ENCODE results near the gene PKHD1.

- TF ChIP-seq CTCF (IDR thresholded peaks at IDR 0.05; ENCODE audit: control extremely low read depth in 1 of 3, insufficient read depth in 1 of 3, low read depth in 1 of 3, low read length in 3 of 3) (no peak), RAD21 (IDR thresholded peaks at IDR 0.05 in 1 of 2, conservative IDR thresholded peaks at IDR 0.05 in 1 of 2; ENCODE audit: low read depth in 2 of 2, low read length in 2 of 2) (no peak), CHD7 (IDR thresholded peaks at IDR 0.05; ENCODE audit: insufficient replicate concordance, low read length) (no peak), ATF2 (IDR thresholded peaks at IDR 0.05; ENCODE audit: low read length) (no peak), RBBP5 (IDR thresholded peaks at IDR 0.05; ENCODE audit: borderline replicate concordance, low read depth, low read length) (no peak), SP1 (IDR thresholded peaks at IDR 0.05; ENCODE audit: low read depth, low read length) (no peak), CHD1 (IDR thresholded peaks at IDR 0.05; ENCODE audit: low read depth, low read length) (no peak), CHD2 (IDR thresholded peaks at IDR 0.05; ENCODE audit: low read length) (no peak), EGR1 (IDR thresholded peaks at IDR 0.05; ENCODE audit: borderline replicate concordance, low read depth, low read length) (no peak)
Measured at GRCh38 chr6:51968265-51968664, 119.1 kb downstream of the PKHD1 start.

All from H1 (cell line).